Caco-2 (cell line): Measurements from ENCODE around the gene GIT2. TPM values are rescaled to one million over a fixed set of nuclear protein-coding genes. Genes with fewer than 3 reads are reported as not detected.
A peak's percentile ranks its signal among the peaks of the same experiment; 100 is the strongest.
"Not testable (repeated sequence)": the region's sequence is repeated elsewhere in the genome, so short reads cannot be mapped to it uniquely, and the experiment has no call there.

Experiments
- BruUV-seq: library from RNA; stranded (reverse); fragments of 400-500 nt; replicated peaks from 2 replicates; lab custom pipeline; 2021; lab: Mats Ljungman, UMichigan
- CTCF ChIA-PET: fragments of 300-600 bp; sonication (Branson Sonifier 250); formaldehyde crosslinking; loops from one replicate; lab custom pipeline; 2022; ENCODE audit warnings: antibody characterized with exemption; lab: Charles Lee
- POLR2A ChIA-PET: fragments of 300-600 bp; sonication (Branson Sonifier 250); formaldehyde crosslinking; loops from one replicate; lab custom pipeline; 2022; ENCODE audit warnings: antibody characterized with exemption; lab: Charles Lee
- DNase-seq, 2 experiments: peaks; one replicate each; pipeline versions ENCODE4 v3.0.0 to v3.0.0-alpha.2; 2020 to 2022
- H3K27me3 ChIP-seq: replicated peaks from 2 replicates; pipeline ENCODE4 v1.6.0; 2011; ENCODE audit warnings: low read length; ENCODE audit not compliant: control insufficient read depth, insufficient read depth
- H3K36me3 ChIP-seq: 2 replicates; pipeline ENCODE4 v1.5.1; 2011; ENCODE audit warnings: low read length; ENCODE audit not compliant: control insufficient read depth, insufficient read depth
- H3K4me1 ChIP-seq: fragments of 250-450 bp; sonication (Bioruptor Pico); 2 replicates; pipeline ENCODE4 v1.5.1; 2020; ENCODE audit warnings: mild to moderate bottlenecking
- H3K4me3 ChIP-seq: 2 replicates; pipeline ENCODE4 v1.5.1; 2011; ENCODE audit warnings: low read depth, mild to moderate bottlenecking, control low read depth, low read length
- H3K9me3 ChIP-seq: fragments of 250-450 bp; sonication (Bioruptor Pico); 2 replicates; pipeline ENCODE4 v1.5.1; 2020; ENCODE audit warnings: mild to moderate bottlenecking, moderate library complexity
- H3K27ac Mint-ChIP-seq: one replicate; pipeline ENCODE4 v1.8.0; 2022; ENCODE audit warnings: mixed read lengths; ENCODE audit not compliant: unreplicated experiment
- H3K27me3 Mint-ChIP-seq: one replicate; pipeline ENCODE4 v1.8.0; 2022; ENCODE audit warnings: mixed read lengths; ENCODE audit not compliant: insufficient read depth, unreplicated experiment
- H3K36me3 Mint-ChIP-seq: one replicate; pipeline ENCODE4 v1.8.0; 2022; ENCODE audit warnings: mild to moderate bottlenecking, mixed read lengths; ENCODE audit not compliant: insufficient read depth, unreplicated experiment
- H3K4me1 Mint-ChIP-seq: one replicate; pipeline ENCODE4 v1.8.0; 2022; ENCODE audit warnings: low read depth, mixed read lengths; ENCODE audit not compliant: unreplicated experiment
- H3K4me3 Mint-ChIP-seq: one replicate; pipeline ENCODE4 v1.8.0; 2022; ENCODE audit warnings: mild to moderate bottlenecking, moderate library complexity, mixed read lengths; ENCODE audit not compliant: unreplicated experiment
- H3K9me3 Mint-ChIP-seq: one replicate; pipeline ENCODE4 v1.8.0; 2022; ENCODE audit warnings: mixed read lengths; ENCODE audit not compliant: unreplicated experiment
- CTCF ChIP-seq, 2 experiments: fragments of 200-600 bp in 1 of 2; IDR thresholded peaks; 1 replicate in 1 of 2; 2 replicates in 1 of 2; pipeline versions ENCODE4 v1.5.1 to v1.8.0; 2011 to 2022; ENCODE audit warnings: antibody characterized with exemption in 1 of 2, control low read depth in 1 of 2, inconsistent platforms in 1 of 2, low read depth in 1 of 2, low read length in 1 of 2, mild to moderate bottlenecking in 1 of 2, moderate library complexity in 1 of 2; ENCODE audit not compliant: insufficient read depth in 1 of 2, severe bottlenecking in 1 of 2, unreplicated experiment in 1 of 2
- intact Hi-C: fragments of 100-400 bp; cut with micrococcal nuclease; formaldehyde crosslinking; loops from one replicate; pipeline ENCODE4 v1.10.0; 2022; ENCODE audit not compliant: unreplicated experiment
- total RNA-seq: library from RNA; stranded (reverse); gene quantifications from 2 replicates; pipeline ENCODE4 v1.2.3, GENCODE V29; 2022

Gene GIT2
- total RNA-seq, 1 experiment from 2014 or later = 29.3 TPM

GRCh38 chr12:109932878-109933503, 63.2 kb downstream of the GIT2 start:
- Histone ChIP-seq H3K4me3 (no peak overlapping the region), H3K27me3 (no peaks in the 10 kb centered on the region), H3K4me1 (peaks cover 13% of the 10 kb centered on the region), H3K36me3 (peaks cover 2% of the 10 kb centered on the region; the same call in 1 of the 2 replicates), H3K9me3 (no peaks in the 10 kb centered on the region)
- Mint-ChIP-seq H3K27me3 (no peaks in the 10 kb centered on the region), H3K9me3 (no peaks in the 10 kb centered on the region), H3K36me3 (peaks cover 24% of the 10 kb centered on the region), H3K4me3 (no peak overlapping the region), H3K27ac (no peak overlapping the region), H3K4me1 (peaks cover 11% of the 10 kb centered on the region)
- no peak for TF ChIP-seq CTCF (IDR thresholded peaks at IDR 0.05; ENCODE audit: insufficient read depth in 1 of 2, low read depth in 1 of 2, low read length in 1 of 2, severe bottlenecking in 1 of 2, unreplicated experiment in 1 of 2)
- ChIA-PET CTCF (no interaction called here), POLR2A (no interaction called here)
- BruUV-seq = no TSS peak
- intact Hi-C loops = no loop called here
- no peak for DNase-seq

GRCh38 chr12:109931143-109931542, 65.0 kb downstream of the GIT2 start:
- H3K4me3 Mint-ChIP-seq = no peak overlapping the region
- peaks cover 11% of the 10 kb centered on the region for H3K4me1 Mint-ChIP-seq
- no peaks in the 10 kb centered on the region for H3K27me3 ChIP-seq
- no TSS peak for BruUV-seq
- H3K4me3 ChIP-seq = no peak overlapping the region
- H3K27ac Mint-ChIP-seq = peak overlapping the region; percentile 19
- CTCF ChIA-PET = no interaction called here
- POLR2A ChIA-PET = no interaction called here
- no peaks in the 10 kb centered on the region for H3K9me3 ChIP-seq
- no peaks in the 10 kb centered on the region for H3K9me3 Mint-ChIP-seq
- no peaks in the 10 kb centered on the region for H3K27me3 Mint-ChIP-seq
- no peak for DNase-seq
- H3K36me3 Mint-ChIP-seq = peaks cover 31% of the 10 kb centered on the region
- intact Hi-C loops = no loop called here
- TF ChIP-seq CTCF (IDR thresholded peaks at IDR 0.05; ENCODE audit: insufficient read depth in 1 of 2, low read depth in 1 of 2, low read length in 1 of 2, severe bottlenecking in 1 of 2, unreplicated experiment in 1 of 2) = no peak
- peaks cover 2% of the 10 kb centered on the region; the same call in 1 of the 2 replicates for H3K36me3 ChIP-seq
- peaks cover 13% of the 10 kb centered on the region for H3K4me1 ChIP-seq

- Histone ChIP-seq H3K9me3 (no peaks in the 10 kb centered on the region), H3K36me3 (peaks cover 2% of the 10 kb centered on the region; the same call in 1 of the 2 replicates), H3K4me3 (no peak overlapping the region), H3K27me3 (no peaks in the 10 kb centered on the region), H3K4me1 (peaks cover 13% of the 10 kb centered on the region)
- intact Hi-C loops = no loop called here
- peak in 1 of 2 experiments; percentile 19 for DNase-seq
- no TSS peak for BruUV-seq
- H3K36me3 Mint-ChIP-seq = peaks cover 23% of the 10 kb centered on the region
- H3K4me1 Mint-ChIP-seq = peaks cover 11% of the 10 kb centered on the region
- H3K27me3 Mint-ChIP-seq = no peaks in the 10 kb centered on the region
- POLR2A ChIA-PET = interaction anchor here (0.6 kb wide), 1 partner anchor 66 kb away, joined by 3 read pairs; no protein-coding TSS in a partner anchor
- peak overlapping the region; percentile 40 for H3K27ac Mint-ChIP-seq
- H3K4me3 Mint-ChIP-seq = no peak overlapping the region
- no peak for TF ChIP-seq CTCF (IDR thresholded peaks at IDR 0.05; ENCODE audit: insufficient read depth in 1 of 2, low read depth in 1 of 2, low read length in 1 of 2, severe bottlenecking in 1 of 2, unreplicated experiment in 1 of 2)
- no peaks in the 10 kb centered on the region for H3K9me3 Mint-ChIP-seq
- CTCF ChIA-PET = interaction anchor here (0.5 kb wide), 1 partner anchor 533 kb away, joined by 4 read pairs; no protein-coding TSS in a partner anchor
Measured at GRCh38 chr12:109930028-109930800, 66.0 kb downstream of the GIT2 start.

GRCh38 chr12:109929326-109929725, 66.8 kb downstream of the GIT2 start:
- H3K27me3 ChIP-seq, H3K4me3 ChIP-seq, H3K27me3 Mint-ChIP-seq, POLR2A ChIA-PET, H3K4me3 Mint-ChIP-seq, H3K9me3 ChIP-seq, DNase-seq, BruUV-seq, H3K27ac Mint-ChIP-seq, CTCF ChIA-PET, intact Hi-C loops, H3K9me3 Mint-ChIP-seq, H3K36me3 ChIP-seq: not testable (repeated sequence)
- Mint-ChIP-seq H3K36me3 (peaks cover 23% of the 10 kb centered on the region), H3K4me1 (peaks cover 11% of the 10 kb centered on the region)
- peaks cover 13% of the 10 kb centered on the region for H3K4me1 ChIP-seq
